HCT116 (cell line): ENCODE data around the gene INTS6. TPM values are rescaled to one million over a fixed set of nuclear protein-coding genes. Genes with fewer than 3 reads are reported as not detected.

Source experiments
- ATAC-seq: fragments of 200-7000 bp; cut with Tn5 transposase; 2 replicates; pipeline ENCODE4 v1.9.1; 2020; ENCODE audit warnings: mild to moderate bottlenecking, moderate library complexity
- BruUV-seq: library from RNA; stranded (reverse); fragments of 400-500 nt; replicated peaks from 2 replicates; lab custom pipeline; 2021; lab: Mats Ljungman, UMichigan
- CTCF ChIA-PET: fragments of 300-600 bp; sonication (Branson Sonifier 250); formaldehyde crosslinking; loops from one replicate; lab custom pipeline; 2021; ENCODE audit warnings: antibody characterized with exemption; lab: Charles Lee
- POLR2A ChIA-PET: fragments of 300-600, 350-600 bp; sonication (Branson Sonifier 250); formaldehyde crosslinking; loops from one replicate; lab custom pipeline; 2021; ENCODE audit warnings: antibody characterized with exemption; lab: Charles Lee
- RAD21 ChIA-PET, 2 experiments: fragments of 300-600 bp; sonication (Branson Sonifier 250); formaldehyde crosslinking; loops; one replicate each; lab custom pipeline; 2023; ENCODE audit warnings: low total read pairs in 2 of 2; ENCODE audit not compliant: uncharacterized antibody in 2 of 2, unreplicated experiment in 2 of 2, low non-redundant PET in 1 of 2; lab: Charles Lee
- DNase-seq: peaks from one replicate; pipeline ENCODE4 v3.0.0-alpha.2; 2010; ENCODE audit warnings: low read depth, low spot score
- H2AFZ ChIP-seq: fragments of 200-600 bp; shearing (Covaris generic), sonication (generic); 2 replicates; pipeline ENCODE4 v1.6.1; 2017; ENCODE audit warnings: low read depth, mixed run types, mixed read lengths, antibody characterized with exemption, low read length; ENCODE audit not compliant: poor library complexity, severe bottlenecking
- H3K27ac ChIP-seq: 2 replicates; pipeline ENCODE4 v1.5.1; 2012; ENCODE audit warnings: low read depth, low read length
- H3K27me3 ChIP-seq: fragments of 200-600 bp; sonication (generic); 2 replicates; pipeline ENCODE4 v1.6.1; 2016; ENCODE audit warnings: mixed run types, low read length, mixed read lengths; ENCODE audit not compliant: insufficient read depth
- H3K36me3 ChIP-seq, 2 experiments: fragments of 200-500 bp in 1 of 2; fragments of 200-600 bp in 1 of 2; sonication (Bioruptor generic) in 1 of 2; sonication (generic) in 1 of 2; 2 replicates each; pipeline versions ENCODE4 v1.5.1 to v1.6.1; 2014 to 2016; ENCODE audit warnings: low read length in 2 of 2, inconsistent platforms in 1 of 2, mixed read lengths in 1 of 2, mixed run types in 1 of 2; ENCODE audit not compliant: insufficient read depth in 2 of 2, control insufficient read depth in 1 of 2
- H3K4me1 ChIP-seq, 2 experiments: fragments of 200-600 bp in 1 of 2; sonication (generic) in 1 of 2; 2 replicates each; pipeline versions ENCODE4 v1.5.1 to v1.6.1; 2012 to 2017; ENCODE audit warnings: low read length in 2 of 2, inconsistent platforms in 1 of 2, mild to moderate bottlenecking in 1 of 2, mixed read lengths in 1 of 2, mixed run types in 1 of 2, moderate library complexity in 1 of 2; ENCODE audit not compliant: insufficient read depth in 2 of 2, control insufficient read depth in 1 of 2
- H3K4me2 ChIP-seq: fragments of 200-600 bp; sonication (generic); 2 replicates; pipeline ENCODE4 v1.6.1; 2017; ENCODE audit warnings: mixed run types, low read length, mixed read lengths
- H3K4me3 ChIP-seq, 2 experiments: fragments of 200-600 bp in 1 of 2; sonication (generic) in 1 of 2; replicated peaks in 1 of 2; 2 replicates each; pipeline ENCODE4 v1.5.1; 2011 to 2016; ENCODE audit warnings: low read length in 2 of 2, control low read depth in 1 of 2, low read depth in 1 of 2, mild to moderate bottlenecking in 1 of 2, mixed read lengths in 1 of 2, mixed run types in 1 of 2
- H3K79me2 ChIP-seq: fragments of 200-600 bp; sonication (generic); 2 replicates; pipeline ENCODE4 v1.6.1; 2017; ENCODE audit warnings: mild to moderate bottlenecking, mixed run types, low read length, moderate library complexity, mixed read lengths; ENCODE audit not compliant: insufficient read depth
- H3K9ac ChIP-seq: fragments of 200-600 bp; sonication (generic); 2 replicates; pipeline ENCODE4 v1.6.1; 2016; ENCODE audit warnings: low read length, mixed read lengths
- H3K9me2 ChIP-seq: fragments of 200-600 bp; sonication (generic), shearing (Covaris generic); 2 replicates; pipeline ENCODE4 v1.6.1; 2017; ENCODE audit warnings: mixed run types, mild to moderate bottlenecking, moderate library complexity; ENCODE audit not compliant: insufficient read depth
- H3K9me3 ChIP-seq, 2 experiments: fragments of 200-500 bp in 1 of 2; fragments of 200-600 bp in 1 of 2; sonication (Bioruptor generic) in 1 of 2; sonication (generic) in 1 of 2; 2 replicates each; pipeline ENCODE4 v1.6.1; 2014 to 2017; ENCODE audit warnings: low read length in 2 of 2, mixed read lengths in 2 of 2, inconsistent platforms in 1 of 2, low read depth in 1 of 2, mild to moderate bottlenecking in 1 of 2, mixed run types in 1 of 2, moderate library complexity in 1 of 2; ENCODE audit not compliant: control insufficient read depth in 1 of 2, insufficient read depth in 1 of 2
- H4K20me1 ChIP-seq: fragments of 200-600 bp; sonication (generic), shearing (Covaris generic); 2 replicates; pipeline ENCODE4 v1.6.1; 2017; ENCODE audit warnings: mixed run types, mild to moderate bottlenecking, moderate library complexity; ENCODE audit not compliant: insufficient read depth
- CTCF ChIP-seq, 3 experiments: fragments of 200-600 bp in 1 of 3; sonication (generic) in 1 of 3; IDR thresholded peaks in 2 of 3; conservative IDR thresholded peaks in 1 of 3; 2 replicates each; pipeline ENCODE4 v1.5.1; 2012 to 2017; ENCODE audit warnings: low read depth in 2 of 3, low read length in 2 of 3, antibody characterized with exemption in 1 of 3, borderline replicate concordance in 1 of 3, control low read depth in 1 of 3, mild to moderate bottlenecking in 1 of 3, mixed read lengths in 1 of 3, mixed run types in 1 of 3, moderate library complexity in 1 of 3; ENCODE audit not compliant: insufficient read depth in 1 of 3
- EGR1 ChIP-seq: IDR thresholded peaks from 2 replicates; pipeline ENCODE4 v1.6.1; 2012; ENCODE audit warnings: low read depth
- EZH2 ChIP-seq: fragments of 200-600 bp; sonication (generic); IDR thresholded peaks from 2 replicates; pipeline ENCODE4 v1.6.1; 2017; ENCODE audit warnings: antibody characterized with exemption, mixed run types
- FOSL1 ChIP-seq: IDR thresholded peaks from 2 replicates; pipeline ENCODE4 v1.6.1; 2012; ENCODE audit warnings: low read depth
- JUND ChIP-seq: IDR thresholded peaks from 2 replicates; pipeline ENCODE4 v1.6.1; 2012
- TCF7L2 ChIP-seq: IDR thresholded peaks from 2 replicates; pipeline ENCODE4 v1.7.0; 2011; ENCODE audit warnings: borderline replicate concordance, inconsistent platforms; ENCODE audit not compliant: insufficient read depth, insufficient read length; ENCODE audit errors: extremely low read depth
- YY1 ChIP-seq: IDR thresholded peaks from 2 replicates; pipeline ENCODE4 v1.6.1; 2011; ENCODE audit warnings: low read length, low read depth, moderate library complexity, mild to moderate bottlenecking; ENCODE audit not compliant: insufficient replicate concordance; ENCODE audit errors: extremely low read depth
- intact Hi-C: fragments of 100-400 bp; cut with micrococcal nuclease; formaldehyde crosslinking; loops from 2 replicates; pipeline ENCODE4 v1.10.0; 2022
- total RNA-seq: library from RNA; stranded (reverse); gene quantifications from one replicate; pipeline ENCODE4 v1.2.1, GENCODE V29; 2021; ENCODE audit not compliant: unreplicated experiment

INTS6 gene
- total RNA-seq, 1 experiment from 2014 or later: 44.7 TPM

GRCh38 chr13:51451134-51451466 is 1.7 kb downstream of the INTS6 start (continued):
- no peak for TF ChIP-seq CTCF (IDR thresholded peaks at IDR 0.05 in 2 of 3, conservative IDR thresholded peaks at IDR 0.05 in 1 of 3; ENCODE audit: borderline replicate concordance in 1 of 3, insufficient read depth in 1 of 3, low read depth in 2 of 3, low read length in 2 of 3)
- TF ChIP-seq FOSL1: no peak
- no peak for TF ChIP-seq EGR1

GRCh38 chr13:51449018-51449417 is 3.8 kb downstream of the INTS6 start:
- ATAC-seq: no peak
- Histone ChIP-seq H3K36me3 (peaks cover 17 to 24% of the 10 kb centered on the region in 2 experiments), H3K9me2 (no peaks in the 10 kb centered on the region), H3K9ac (no peak overlapping the region), H3K4me1 (peaks cover 0 to 10% of the 10 kb centered on the region in 2 experiments; a peak in 2 of 4 replicates), H3K27ac (no peak overlapping the region), H2AFZ (no peak overlapping the region), H3K4me3 (no peak overlapping the region), H4K20me1 (0 out of 2 replicates have a peak, but pooled peaks cover 3% of the 10 kb centered on the region), H3K4me2 (no peak overlapping the region), H3K79me2 (peaks cover 18% of the 10 kb centered on the region), H3K9me3 (no peaks in the 10 kb centered on the region), H3K27me3 (no peaks in the 10 kb centered on the region)
- intact Hi-C loops: no loop called here
- DNase-seq: no peak
- TF ChIP-seq CTCF (IDR thresholded peaks at IDR 0.05 in 2 of 3, conservative IDR thresholded peaks at IDR 0.05 in 1 of 3; ENCODE audit: borderline replicate concordance in 1 of 3, insufficient read depth in 1 of 3, low read depth in 2 of 3, low read length in 2 of 3) (no peak), TCF7L2 (no peak), EZH2 (no peak), YY1 (no peak), JUND (no peak)
- POLR2A ChIA-PET: no interaction called here
- no TSS peak for BruUV-seq
- RAD21 ChIA-PET: no interaction called here
- CTCF ChIA-PET: interaction anchor here (1.4 kb wide), 1 partner anchor 14 kb away, joined by 5 read pairs; no protein-coding TSS in a partner anchor
